GM18498 (cell line): ENCODE results near the gene HABP2.

Experiments
- ATAC-seq: cut with Tn5 transposase; IDR thresholded peaks from one replicate; pipeline ENCODE4 v1.9.1; 2021; ENCODE audit warnings: mild to moderate bottlenecking, moderate library complexity; ENCODE audit not compliant: unreplicated experiment

Gene HABP2

GRCh38 chr10:113524539-113525490 lies 28.0 kb upstream of the HABP2 start:
- no peak for ATAC-seq

GRCh38 chr10:113525713-113526112 lies 27.1 kb upstream of the HABP2 start:
- ATAC-seq, result no peak

GRCh38 chr10:113527211-113527906 lies 25.5 kb upstream of the HABP2 start:
- no peak for ATAC-seq

GRCh38 chr10:113528876-113529275 lies 24.0 kb upstream of the HABP2 start:
- ATAC-seq, result no peak

GRCh38 chr10:113529575-113529974 lies 23.3 kb upstream of the HABP2 start:
- no peak for ATAC-seq

- no peak for ATAC-seq
These were observed 22.4 kb upstream of the HABP2 start for GRCh38 chr10:113530476-113530875.

- ATAC-seq, result no peak
These were observed 20.1 kb upstream of the HABP2 start for GRCh38 chr10:113532724-113533123.

- ATAC-seq, result no peak
These were observed 19.1 kb upstream of the HABP2 start for GRCh38 chr10:113533801-113534200.

GRCh38 chr10:113534423-113534822 lies 18.4 kb upstream of the HABP2 start:
- ATAC-seq, result no peak

- no peak for ATAC-seq
These were observed 15.2 kb upstream of the HABP2 start for GRCh38 chr10:113537672-113538071.

- no peak for ATAC-seq
These were observed 14.7 kb upstream of the HABP2 start for GRCh38 chr10:113538151-113538550.

- no peak for ATAC-seq
These were observed 13.1 kb upstream of the HABP2 start for GRCh38 chr10:113539789-113540188.

- ATAC-seq, result no peak
These were observed 11.9 kb upstream of the HABP2 start for GRCh38 chr10:113540845-113541548.

GRCh38 chr10:113541549-113541927 lies 11.3 kb upstream of the HABP2 start:
- ATAC-seq, result no peak

GRCh38 chr10:113543107-113543955 lies 9.5 kb upstream of the HABP2 start:
- no peak for ATAC-seq

GRCh38 chr10:113544392-113544791 lies 8.5 kb upstream of the HABP2 start:
- no peak for ATAC-seq

- no peak for ATAC-seq
These were observed 5.4 kb upstream of the HABP2 start for GRCh38 chr10:113547426-113547825.

- ATAC-seq, result no peak
These were observed 3.0 kb upstream of the HABP2 start for GRCh38 chr10:113549856-113550255.

GRCh38 chr10:113550365-113550764 lies 2.5 kb upstream of the HABP2 start:
- no peak for ATAC-seq

GRCh38 chr10:113552014-113552413 lies 839 bp upstream of the HABP2 start:
- ATAC-seq, result no peak

GRCh38 chr10:113553149-113553548 lies 296 bp downstream of the HABP2 start:
- ATAC-seq, result no peak
